Adrenal gland (tissue), 12 donors: ENCODE data around the gene TAGLN. TPM values are rescaled to one million over a fixed set of nuclear protein-coding genes. Genes with fewer than 3 reads are reported as not detected.
A peak's percentile ranks its signal among the peaks of the same experiment; 100 is the strongest.

ENCODE experiments used
- DNase-seq, 7 donors: peaks; one replicate each; pipeline ENCODE4 v3.0.0-alpha.2; 2019 to 2020
- H3K27ac ChIP-seq, 5 donors: fragments of 200-600 bp; sonication (generic) in 4 of 5; 1 replicate in 3 of 5; 2 replicates in 2 of 5; pipeline versions ENCODE4 v1.5.1 to v1.8.0; 2016 to 2020; ENCODE audit warnings: mild to moderate bottlenecking in 1 of 5
- H3K27me3 ChIP-seq: fragments of 200-600 bp; 2 replicates; pipeline ENCODE4 v1.8.0; 2021
- H3K36me3 ChIP-seq, 2 donors: fragments of 200-600 bp; replicated peaks in 1 of 2; 1 replicate in 1 of 2; 2 replicates in 1 of 2; pipeline versions ENCODE4 v1.5.1 to v1.8.0; 2018 to 2022
- H3K4me1 ChIP-seq, 2 donors: fragments of 200-600 bp; replicated peaks in 1 of 2; 1 replicate in 1 of 2; 2 replicates in 1 of 2; pipeline versions ENCODE4 v1.5.1 to v1.8.0; 2018 to 2021
- H3K4me3 ChIP-seq, 4 donors: fragments of 200-600 bp; sonication (generic) in 3 of 4; one replicate each; pipeline ENCODE4 v1.5.1; 2016 to 2018
- H3K9me3 ChIP-seq, 3 donors: fragments of 200-600 bp; sonication (generic) in 1 of 3; replicated peaks in 1 of 3; 1 replicate in 2 of 3; 2 replicates in 1 of 3; pipeline versions ENCODE4 v1.5.1 to v1.8.0; 2016 to 2021
- POLR2A ChIP-seq, 2 donors: fragments of 450-650 bp; IDR thresholded peaks; one replicate each; pipeline ENCODE4 v1.6.1; 2017; ENCODE audit warnings: antibody characterized with exemption in 2 of 2, mild to moderate bottlenecking in 2 of 2, moderate library complexity in 1 of 2
- WGBS, 4 donors: extraction: QIAGEN DNeasy Blood & Tissue Kit in 2 of 4; methylation state at CpG; one replicate each; pipeline versions ENCODE4 v1.1.5 to v1.1.7; 2013 to 2017; 5-methylcytosine and 5-hydroxymethylcytosine counted together
- intact Hi-C, 2 donors: fragments of 100-400 bp; cut with DNase I; formaldehyde crosslinking; loops; one replicate each; pipeline versions ENCODE4 v1.14.1 to v1.15.0; 2022 to 2023
- polyA plus RNA-seq, 3 donors: library from polyadenylated mRNA; stranded (reverse); fragments of 200-250 nt in 2 of 3; fragments of 350-450 nt in 1 of 3; fragmentation: Illumina TruSeq in 1 of 3; extraction: RNeasy Lipid Tissue Mini Kit (QIAGEN cat#74804) in 1 of 3; gene quantifications; one replicate each; pipeline ENCODE4 v1.2.3, GENCODE V29; 2013 to 2014
- total RNA-seq, 9 donors: library from RNA; depleted of rRNA in 4 of 9; stranded (reverse); fragments of >200 nt in 4 of 9; fragments of 120-200 nt in 1 of 9; fragmentation: NEBNext Ultra II Directional in 1 of 9; extraction: Animal tissue kit (Norgen Biotek cat#: 25700) in 1 of 9; gene quantifications; one replicate each; pipeline versions ENCODE4 v1.1.0 to v1.2.4, GENCODE V29; 2013 to 2023
- TF ChIP-seq, protein P1 (sequence below), 6 experiments: fragments of 450-650 bp in 4 of 6; fragments of 200-600 bp in 2 of 6; sonication (generic) in 1 of 6; IDR thresholded peaks; 1 replicate in 5 of 6; 2 replicates in 1 of 6; pipeline versions ENCODE4 v1.5.1 to v1.8.0; 2016 to 2021; ENCODE audit warnings: antibody characterized with exemption in 6 of 6, mild to moderate bottlenecking in 2 of 6, moderate library complexity in 1 of 6
- donor health status: healthy with polysubstance abuse.
- donor health status: Bipolar disorder and iron deficiency.
- donor health status: DM: yes; HTN: yes; CAD: no.
- donor health status: DM: no; HTN: no; CAD: no.
- donor health status: DM: no; HTN: no; CAD: no.
- donor health status: DM: yes; HTN: yes; CAD: no.

Gene TAGLN
- total and polyA plus RNA-seq, 12 donors, result 37.1 to 1,290 (median 739) TPM

- intact Hi-C loops, result no loop called here
These were observed 11.8 kb upstream of the TAGLN start for GRCh38 chr11:117187428-117187798.

GRCh38 chr11:117187799-117188481 is 11.2 kb upstream of the TAGLN start:
- DNase-seq, result peak in 5 of 7 donors; percentile 7 to 48 (median 11)
- Histone ChIP-seq H3K9me3 (no peaks in the 10 kb centered on the region), H3K4me1 (no peaks in the 10 kb centered on the region), H3K4me3 (no peak overlapping the region), H3K27ac (no peak overlapping the region), H3K36me3 (peaks cover 0 to 77% of the 10 kb centered on the region in 2 donors), H3K27me3 (no peaks in the 10 kb centered on the region)
- intact Hi-C loops, result no loop called here
- TF ChIP-seq, protein P1, sequence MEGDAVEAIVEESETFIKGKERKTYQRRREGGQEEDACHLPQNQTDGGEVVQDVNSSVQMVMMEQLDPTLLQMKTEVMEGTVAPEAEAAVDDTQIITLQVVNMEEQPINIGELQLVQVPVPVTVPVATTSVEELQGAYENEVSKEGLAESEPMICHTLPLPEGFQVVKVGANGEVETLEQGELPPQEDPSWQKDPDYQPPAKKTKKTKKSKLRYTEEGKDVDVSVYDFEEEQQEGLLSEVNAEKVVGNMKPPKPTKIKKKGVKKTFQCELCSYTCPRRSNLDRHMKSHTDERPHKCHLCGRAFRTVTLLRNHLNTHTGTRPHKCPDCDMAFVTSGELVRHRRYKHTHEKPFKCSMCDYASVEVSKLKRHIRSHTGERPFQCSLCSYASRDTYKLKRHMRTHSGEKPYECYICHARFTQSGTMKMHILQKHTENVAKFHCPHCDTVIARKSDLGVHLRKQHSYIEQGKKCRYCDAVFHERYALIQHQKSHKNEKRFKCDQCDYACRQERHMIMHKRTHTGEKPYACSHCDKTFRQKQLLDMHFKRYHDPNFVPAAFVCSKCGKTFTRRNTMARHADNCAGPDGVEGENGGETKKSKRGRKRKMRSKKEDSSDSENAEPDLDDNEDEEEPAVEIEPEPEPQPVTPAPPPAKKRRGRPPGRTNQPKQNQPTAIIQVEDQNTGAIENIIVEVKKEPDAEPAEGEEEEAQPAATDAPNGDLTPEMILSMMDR (IDR thresholded peaks at IDR 0.05), result no peak
- no peak for TF ChIP-seq POLR2A (IDR thresholded peaks at IDR 0.05)
- WGBS, 4 donors, result 93 to 97% (median 94%) methylated on average over 8 to 16 of the region's 16 CpGs

More at GRCh38 chr11:117187428-117187798, 11.8 kb upstream of the TAGLN start:
- no peaks in the 10 kb centered on the region for H3K27me3 ChIP-seq
- H3K36me3 ChIP-seq, result peaks cover 0 to 77% of the 10 kb centered on the region in 2 donors
- 74 to 86% (median 80%) methylated on average over 10 to 13 of the region's 13 CpGs for WGBS, 4 donors
- no peaks in the 10 kb centered on the region for H3K4me1 ChIP-seq
- no peaks in the 10 kb centered on the region for H3K9me3 ChIP-seq
- no peak for TF ChIP-seq POLR2A (IDR thresholded peaks at IDR 0.05)
- TF ChIP-seq, protein P1 (IDR thresholded peaks at IDR 0.05), result no peak
- H3K27ac ChIP-seq, result no peak overlapping the region
- peak in 2 of 7 donors; percentile 12 to 39 for DNase-seq
- no peak overlapping the region for H3K4me3 ChIP-seq

GRCh38 chr11:117188620-117189081 is 10.5 kb upstream of the TAGLN start:
- intact Hi-C loops, result no loop called here
- 70 to 84% (median 76%) methylated on average over 20 of the region's 20 CpGs for WGBS, 4 donors
- no peak overlapping the region for H3K4me3 ChIP-seq
- peaks cover 0 to 77% of the 10 kb centered on the region in 2 donors for H3K36me3 ChIP-seq
- H3K27ac ChIP-seq, result peak overlapping the region in 2 of 5 donors; percentile 21 to 59
- TF ChIP-seq, protein P1 (IDR thresholded peaks at IDR 0.05), result no peak
- TF ChIP-seq POLR2A (IDR thresholded peaks at IDR 0.05), result no peak
- H3K4me1 ChIP-seq, result no peaks in the 10 kb centered on the region
- no peaks in the 10 kb centered on the region for H3K27me3 ChIP-seq
- no peaks in the 10 kb centered on the region for H3K9me3 ChIP-seq
- peak in 5 of 7 donors; percentile 27 to 61 (median 33) for DNase-seq

GRCh38 chr11:117189191-117189940 is 9.8 kb upstream of the TAGLN start:
- peak overlapping the region in 2 of 5 donors; percentile 21 to 59 for H3K27ac ChIP-seq
- DNase-seq, result peak in 4 of 7 donors; percentile 30 to 61 (median 50)
- no peak overlapping the region for H3K4me3 ChIP-seq
- H3K36me3 ChIP-seq, result peaks cover 0 to 72% of the 10 kb centered on the region in 2 donors
- intact Hi-C loops, result no loop called here
- no peaks in the 10 kb centered on the region for H3K27me3 ChIP-seq
- no peaks in the 10 kb centered on the region for H3K4me1 ChIP-seq
- no peaks in the 10 kb centered on the region for H3K9me3 ChIP-seq
- WGBS, 4 donors, result 73 to 87% (median 84%) methylated on average over 16 to 22 of the region's 22 CpGs
- TF ChIP-seq, protein P1 (IDR thresholded peaks at IDR 0.05), result no peak
- TF ChIP-seq POLR2A (IDR thresholded peaks at IDR 0.05), result no peak
